ENCODE results near the gene SPAG4.

The SPAG4 gene

GRCh38 chr20:35615667-35616464 is at the start of gene SPAG4:
TSS of gene SPAG4 (plus strand) at chr20:35615829. CDS start at chr20:35616004, 175 bp downstream.
- peak; percentile 100 for DNase-seq

DNA sequence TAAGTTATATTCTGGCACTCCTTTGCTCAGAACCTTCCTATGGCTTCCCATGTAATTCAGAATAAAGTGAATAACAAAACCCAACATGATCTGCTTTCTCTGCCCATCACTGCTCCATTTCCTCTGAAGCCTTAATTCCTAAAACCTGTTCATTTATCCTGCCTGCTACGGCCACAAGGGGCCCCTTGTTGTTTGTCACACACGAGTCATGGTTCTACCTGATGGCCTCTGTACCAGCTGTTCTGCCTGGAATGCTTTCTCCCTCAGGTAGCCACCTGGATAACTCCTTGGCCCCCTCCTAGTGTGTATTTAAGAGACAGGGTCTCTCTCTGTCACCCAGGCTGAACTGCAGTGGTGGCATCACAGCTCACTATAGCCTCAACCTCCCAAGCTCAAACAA is 47.0 kb upstream of the SPAG4 start:
- peak; percentile 6 for DNase-seq

DNA sequence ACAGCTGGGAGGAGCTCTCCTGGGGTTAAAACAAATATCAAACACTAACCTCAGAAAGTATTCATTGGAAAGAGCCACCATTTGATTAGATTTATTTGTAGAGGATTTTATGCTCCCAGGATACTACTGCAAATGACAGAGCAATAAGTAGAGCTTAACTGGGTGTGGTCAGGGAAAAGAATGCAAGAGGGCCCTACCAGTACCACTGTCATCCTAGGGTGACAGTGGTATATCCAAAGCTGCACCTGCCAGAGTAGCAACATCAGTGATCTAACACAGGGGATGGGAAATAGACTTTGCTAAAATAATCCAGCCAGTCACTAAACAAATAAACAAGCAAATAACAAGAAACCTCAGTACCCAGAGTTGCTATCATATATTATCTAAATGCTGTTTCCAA is 44.1 kb upstream of the SPAG4 start:
- no peak for DNase-seq

DNA sequence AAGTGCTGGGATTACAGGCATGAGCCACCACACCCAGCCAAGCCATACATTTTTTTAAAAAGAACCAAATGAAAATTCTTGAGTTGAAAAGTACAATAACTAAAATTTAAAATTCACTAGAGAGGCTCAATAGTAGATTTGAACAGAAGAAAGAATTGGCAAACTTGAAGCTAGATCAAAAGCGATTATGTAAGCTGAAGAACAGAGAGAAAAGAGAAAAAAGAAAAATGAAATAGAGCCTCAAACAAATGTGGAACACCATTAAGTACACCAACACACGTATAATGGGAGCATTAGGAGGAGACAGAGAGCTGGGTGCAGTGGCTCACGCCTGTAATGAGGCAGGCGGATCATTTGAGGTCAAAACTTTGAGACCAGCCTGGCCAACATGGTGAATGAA is 42.8 kb upstream of the SPAG4 start:
- no peak for DNase-seq

- DNase-seq, result no peak
Measured at GRCh38 chr20:35575958-35576357, 39.7 kb upstream of the SPAG4 start.

DNA sequence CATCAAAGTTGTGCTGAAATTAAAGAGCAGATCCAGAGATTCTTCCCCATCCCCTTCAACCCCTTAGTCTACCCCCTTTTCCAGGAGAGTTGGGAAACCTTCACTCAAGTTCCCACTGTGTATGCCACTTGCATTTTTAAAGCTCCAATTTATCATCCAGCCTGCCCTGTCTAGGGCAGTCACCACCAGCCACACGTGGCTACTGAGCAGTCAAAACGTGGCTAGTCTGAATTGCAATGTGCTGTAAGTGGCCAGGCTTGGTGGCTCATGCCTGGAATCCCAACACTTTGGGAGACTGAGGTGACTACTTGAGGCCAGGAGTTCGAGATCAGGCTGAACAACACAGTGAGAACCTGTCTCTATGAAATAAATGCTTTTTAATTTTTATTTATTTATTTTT is 38.8 kb upstream of the SPAG4 start:
- no peak for DNase-seq

- DNase-seq, result no peak
Measured at GRCh38 chr20:35578469-35578868, 37.2 kb upstream of the SPAG4 start.

GRCh38 chr20:35579196-35579595 is 36.4 kb upstream of the SPAG4 start:
- DNase-seq, result no peak

GRCh38 chr20:35582131-35582530 is 33.5 kb upstream of the SPAG4 start:
- no peak for DNase-seq

DNA sequence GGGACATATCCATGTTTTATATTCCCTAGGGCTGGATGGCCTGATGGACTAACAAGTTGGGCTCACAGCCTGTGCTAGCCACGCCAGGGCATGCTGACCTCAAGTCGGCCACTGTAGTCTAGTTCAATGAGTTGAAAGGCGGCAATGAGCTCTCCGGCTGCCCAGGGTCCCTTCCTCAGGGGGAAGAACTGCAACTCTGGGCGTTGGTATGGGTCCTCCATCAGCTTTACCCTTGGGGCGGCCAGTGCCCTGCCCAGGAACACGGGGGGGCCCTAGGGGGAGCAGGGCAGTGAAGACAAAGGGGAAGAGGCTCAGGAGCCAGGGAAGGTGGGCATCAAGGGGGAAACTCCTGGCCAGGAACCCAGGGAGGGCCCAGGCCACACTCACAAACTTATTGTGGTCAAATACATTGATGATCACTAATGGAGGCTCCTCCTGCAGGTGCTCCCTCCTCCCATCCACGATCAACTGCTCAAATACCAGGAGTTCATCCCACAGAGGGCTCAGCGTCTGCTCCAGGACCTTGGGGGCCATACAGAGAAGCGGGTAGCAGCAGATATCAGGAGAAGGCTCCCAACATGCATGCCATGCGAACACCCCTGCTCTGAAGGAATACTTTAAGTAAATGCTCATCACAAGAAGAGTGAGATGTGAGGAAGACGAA is 32.8 kb upstream of the SPAG4 start:
- no peak for DNase-seq

DNA sequence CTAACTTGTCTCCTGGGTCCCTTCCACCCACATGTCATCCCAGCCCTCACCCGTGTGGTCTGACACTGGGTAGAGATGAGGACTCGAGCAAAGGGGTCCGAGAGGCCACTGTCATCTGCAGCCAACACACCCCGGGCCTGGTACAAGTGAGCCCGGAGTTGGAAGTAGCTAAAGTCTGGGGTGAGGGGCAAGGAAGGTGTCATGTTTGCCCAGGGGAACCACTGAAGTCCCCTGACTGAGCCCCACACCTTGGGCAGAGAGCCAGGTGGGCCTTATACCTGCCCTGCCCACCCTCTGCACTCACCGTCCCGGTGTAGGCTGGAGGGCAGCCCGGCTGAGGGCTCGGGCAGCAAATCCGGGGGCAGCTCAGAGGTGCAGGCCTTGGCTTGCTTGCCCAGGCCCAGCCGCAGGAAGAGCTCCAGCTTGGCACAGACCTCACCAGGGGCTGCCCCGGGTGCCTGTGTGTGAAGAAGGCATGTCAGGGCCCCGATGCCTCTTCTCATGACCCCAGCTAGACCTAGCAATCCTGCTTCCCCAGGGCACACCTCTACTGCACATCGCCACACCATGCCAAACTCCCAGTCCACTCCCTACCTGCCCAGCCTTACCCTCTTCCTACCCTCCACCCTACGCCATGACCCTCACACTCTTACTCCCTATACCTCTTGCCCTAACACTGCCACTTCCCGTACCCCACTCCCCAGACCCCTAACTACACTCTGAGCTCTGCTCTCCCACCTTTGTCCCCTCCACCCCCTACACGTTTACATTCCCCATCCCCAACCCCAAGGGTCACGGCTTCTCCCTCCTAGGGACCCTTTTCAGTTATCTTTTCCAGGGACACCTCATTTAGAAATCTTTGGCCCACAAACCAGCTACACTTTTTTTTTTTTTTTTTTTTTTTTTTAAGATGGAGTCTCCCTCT is 31.7 kb upstream of the SPAG4 start:
- no peak for DNase-seq

- DNase-seq, result no peak
Measured at GRCh38 chr20:35586751-35587425, 28.7 kb upstream of the SPAG4 start.

DNA sequence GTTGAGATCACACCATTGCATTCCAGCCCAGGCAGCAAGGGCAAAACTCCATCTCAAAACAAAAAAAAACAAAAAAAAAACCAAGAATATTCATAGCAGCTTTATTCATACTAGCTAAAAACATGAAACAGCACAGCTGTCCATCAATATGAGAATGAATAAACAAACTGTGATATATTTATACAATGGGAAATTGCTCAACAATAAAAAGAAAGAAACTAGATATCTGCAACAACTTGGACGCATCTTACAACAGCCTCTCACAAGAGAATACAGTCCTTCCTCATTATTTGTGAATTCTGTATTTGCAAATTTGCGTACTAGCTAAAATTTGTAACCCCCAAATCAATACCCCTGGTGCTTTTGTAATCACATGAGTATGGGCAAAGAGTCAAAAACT is 28.2 kb upstream of the SPAG4 start:
- no peak for DNase-seq

GRCh38 chr20:35588397-35588796 is 27.2 kb upstream of the SPAG4 start:
- DNase-seq, result no peak

DNA sequence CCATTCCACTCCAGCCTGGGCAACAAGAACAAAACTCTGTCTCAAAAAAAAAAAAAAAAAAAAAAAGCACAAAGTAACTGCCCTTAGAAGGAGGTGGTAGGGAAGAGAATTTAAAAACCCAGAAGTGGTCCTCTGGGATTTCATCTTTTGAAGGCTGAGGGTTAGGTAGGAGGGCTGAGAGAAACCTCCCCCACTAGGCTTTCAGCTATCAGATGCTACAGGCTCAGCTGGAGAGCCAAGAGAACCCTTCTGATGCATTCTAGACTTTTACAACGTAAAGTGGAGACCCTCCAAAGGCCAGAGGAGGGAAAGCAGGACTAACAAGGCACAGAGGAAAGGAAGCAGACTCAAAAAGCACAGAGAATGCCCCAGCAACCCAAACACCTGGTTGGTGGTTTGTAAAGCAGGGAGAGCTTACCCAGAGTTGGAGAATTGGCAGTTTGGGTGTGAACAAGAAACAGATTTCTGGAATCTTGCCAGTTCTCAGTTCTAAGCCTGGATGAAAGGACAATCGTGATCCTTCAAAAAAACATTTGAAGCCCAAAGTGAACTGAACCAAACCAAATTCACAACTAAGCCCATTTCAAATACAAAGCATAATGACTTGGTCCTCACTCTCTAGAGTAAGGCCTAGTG is 23.2 kb upstream of the SPAG4 start:
- no peak for DNase-seq

DNA sequence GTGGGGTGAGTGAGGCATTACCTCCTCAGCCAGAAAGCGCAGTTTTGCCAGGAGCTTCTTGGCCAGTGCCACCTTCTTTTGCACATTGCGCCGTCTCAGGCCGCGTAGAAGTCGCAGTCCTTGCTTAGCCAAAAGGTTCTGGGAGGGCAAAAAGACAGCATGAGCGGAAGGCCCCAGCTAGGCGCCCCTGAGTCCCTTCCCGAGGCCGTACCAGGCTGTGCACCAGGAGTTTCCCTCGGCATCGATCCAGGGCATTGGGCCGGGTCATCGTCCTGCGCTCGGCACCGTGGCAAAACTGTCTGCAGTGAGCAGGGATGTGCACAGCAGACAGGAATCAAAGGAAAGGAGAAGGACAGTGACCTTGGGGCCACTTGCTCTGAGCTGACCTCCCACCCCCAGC is 20.2 kb upstream of the SPAG4 start:
- no peak for DNase-seq

DNA sequence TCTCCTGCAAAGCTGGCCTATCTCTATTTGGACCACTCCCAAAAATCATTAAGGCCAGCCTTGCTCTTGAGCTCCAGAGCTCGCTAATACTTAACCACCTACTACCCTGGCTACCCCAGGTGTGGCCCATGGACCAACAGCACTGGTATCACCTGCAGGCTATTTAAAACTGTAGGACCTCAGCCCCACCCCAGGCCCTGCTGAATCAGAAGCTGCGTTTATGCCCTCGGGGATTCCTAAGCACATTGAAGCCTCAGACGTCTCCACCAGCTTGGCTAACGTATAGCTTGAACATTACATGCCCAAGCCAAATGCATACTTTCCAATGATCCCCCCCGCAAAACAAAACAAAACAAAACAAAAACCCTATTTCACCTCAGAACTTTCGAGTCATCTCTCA is 19.7 kb upstream of the SPAG4 start:
- DNase-seq, result no peak

DNA sequence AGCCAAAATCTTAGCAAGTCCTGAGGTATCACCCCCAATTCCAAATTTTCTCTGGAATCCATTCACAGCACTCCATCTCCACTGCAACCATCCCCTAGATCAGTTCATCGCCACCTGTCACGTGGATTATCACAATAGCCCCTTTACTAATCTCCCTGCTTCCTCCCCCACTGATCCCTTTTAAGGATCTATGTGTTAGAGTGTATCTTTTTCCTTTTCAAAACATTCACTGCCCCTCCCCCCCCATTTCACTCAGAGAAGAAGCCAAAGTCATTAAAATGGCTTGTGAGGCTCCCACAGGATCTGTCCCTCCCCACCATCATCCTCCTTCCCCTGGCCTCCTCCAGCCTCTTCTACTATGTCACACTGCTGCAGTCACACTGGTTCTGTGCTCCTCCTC is 18.4 kb upstream of the SPAG4 start:
- DNase-seq, result no peak

- no peak for DNase-seq
Measured at GRCh38 chr20:35598476-35598875, 17.2 kb upstream of the SPAG4 start.

- DNase-seq, result no peak
Measured at GRCh38 chr20:35598899-35599775, 16.5 kb upstream of the SPAG4 start.

DNA sequence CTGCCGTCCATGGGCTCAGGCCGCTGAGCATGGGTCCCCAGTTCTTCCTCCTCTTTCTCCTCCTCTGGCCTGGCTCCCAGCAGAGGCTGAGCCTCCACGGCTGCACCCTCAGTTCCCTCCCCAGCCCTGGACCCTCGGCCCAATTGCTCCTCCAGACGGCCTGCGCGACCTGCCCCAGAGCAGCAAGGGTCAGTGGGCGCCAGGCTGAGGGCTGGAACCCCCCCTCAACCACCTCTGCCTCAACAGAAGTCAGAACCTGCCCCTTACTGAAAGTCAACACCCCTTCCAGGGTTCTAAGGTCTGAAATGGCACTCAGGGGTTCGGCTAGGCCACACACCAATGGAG is 15.9 kb upstream of the SPAG4 start:
- DNase-seq, result no peak
